ELF-1 (cell line): ENCODE measurements around the gene SETD5.

Experiments
- DNase-seq: peaks from one replicate; pipeline ENCODE4 v3.0.0-alpha.2; 2016; ENCODE audit warnings: low read depth, low spot score

Gene SETD5

DNA sequence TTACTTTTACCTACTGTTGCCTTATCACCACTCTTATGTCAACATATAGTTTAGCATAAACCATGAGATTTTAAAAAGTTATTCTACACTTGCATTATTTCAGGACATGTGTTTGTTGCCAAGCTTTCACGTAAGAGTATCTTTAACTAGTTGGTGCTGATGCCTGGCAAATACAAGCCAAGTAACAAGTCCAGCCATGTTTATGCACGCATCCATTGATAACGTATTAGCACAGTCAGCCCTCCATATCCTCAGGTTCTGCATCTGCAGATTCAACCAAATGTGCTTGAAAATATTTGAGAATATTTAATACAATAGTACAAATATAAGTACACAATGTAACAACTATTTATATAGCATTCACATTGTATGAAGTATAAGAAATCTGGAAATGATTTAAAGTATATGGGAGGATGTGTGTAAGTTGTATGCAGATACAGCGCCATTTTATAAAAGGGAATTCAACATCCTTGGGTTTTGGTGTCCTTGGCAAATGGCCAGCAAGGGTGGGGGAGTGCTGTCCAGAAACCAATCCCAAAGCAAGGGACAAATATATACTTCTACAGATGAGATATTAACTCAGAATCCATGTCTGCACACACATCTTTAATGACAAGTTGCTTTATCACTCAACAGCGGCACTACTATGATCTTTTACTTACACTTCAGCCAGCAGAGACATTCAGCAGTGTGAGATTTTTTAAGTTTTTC, 8.7 kb upstream of the SETD5 start:
- DNase-seq: no peak

GRCh38 chr3:9390265-9390888, 7.0 kb upstream of the SETD5 start:
- no peak for DNase-seq

- no peak for DNase-seq
Observed at GRCh38 chr3:9392041-9392440, 5.4 kb upstream of the SETD5 start.

DNA sequence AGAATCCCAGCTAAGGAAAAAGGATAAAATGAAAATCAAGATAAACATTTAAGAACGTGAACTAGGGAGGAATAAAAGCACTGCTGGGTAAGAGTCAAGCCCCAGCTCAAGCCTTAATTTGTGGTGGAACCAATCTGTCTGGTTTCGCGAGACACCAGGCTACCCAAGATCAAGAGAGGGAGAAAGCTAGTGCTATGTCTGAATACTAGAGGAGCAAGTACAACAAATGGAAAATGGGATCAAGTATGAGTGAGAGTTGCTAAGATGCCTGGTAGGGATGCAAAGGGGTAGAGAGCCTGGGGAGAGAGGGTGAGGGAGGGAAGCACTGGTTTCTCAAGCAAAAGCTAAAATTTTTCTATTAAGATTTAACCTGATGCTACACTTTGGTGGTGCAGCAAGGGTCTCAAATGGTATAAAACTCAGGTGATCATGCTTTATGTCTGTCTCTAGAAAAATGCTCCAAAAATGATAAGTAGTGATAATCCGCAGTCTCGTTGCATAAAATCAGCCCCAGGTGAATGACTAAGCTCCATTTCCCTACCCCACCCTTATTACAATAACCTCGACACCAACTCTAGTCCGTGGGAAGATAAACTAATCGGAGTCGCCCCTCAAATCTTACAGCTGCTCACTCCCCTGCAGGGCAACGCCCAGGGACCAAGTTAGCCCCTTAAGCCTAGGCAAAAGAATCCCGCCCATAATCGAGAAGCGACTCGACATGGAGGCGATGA, 1.7 kb upstream of the SETD5 start:
- DNase-seq: no peak

DNA sequence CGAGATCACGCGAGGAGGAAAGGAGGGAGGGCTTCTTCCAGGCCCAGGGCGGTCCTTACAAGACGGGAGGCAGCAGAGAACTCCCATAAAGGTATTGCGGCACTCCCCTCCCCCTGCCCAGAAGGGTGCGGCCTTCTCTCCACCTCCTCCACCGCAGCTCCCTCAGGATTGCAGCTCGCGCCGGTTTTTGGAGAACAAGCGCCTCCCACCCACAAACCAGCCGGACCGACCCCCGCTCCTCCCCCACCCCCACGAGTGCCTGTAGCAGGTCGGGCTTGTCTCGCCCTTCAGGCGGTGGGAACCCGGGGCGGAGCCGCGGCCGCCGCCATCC, 1.1 kb upstream of the SETD5 start:
- peak; percentile 97 for DNase-seq

DNA sequence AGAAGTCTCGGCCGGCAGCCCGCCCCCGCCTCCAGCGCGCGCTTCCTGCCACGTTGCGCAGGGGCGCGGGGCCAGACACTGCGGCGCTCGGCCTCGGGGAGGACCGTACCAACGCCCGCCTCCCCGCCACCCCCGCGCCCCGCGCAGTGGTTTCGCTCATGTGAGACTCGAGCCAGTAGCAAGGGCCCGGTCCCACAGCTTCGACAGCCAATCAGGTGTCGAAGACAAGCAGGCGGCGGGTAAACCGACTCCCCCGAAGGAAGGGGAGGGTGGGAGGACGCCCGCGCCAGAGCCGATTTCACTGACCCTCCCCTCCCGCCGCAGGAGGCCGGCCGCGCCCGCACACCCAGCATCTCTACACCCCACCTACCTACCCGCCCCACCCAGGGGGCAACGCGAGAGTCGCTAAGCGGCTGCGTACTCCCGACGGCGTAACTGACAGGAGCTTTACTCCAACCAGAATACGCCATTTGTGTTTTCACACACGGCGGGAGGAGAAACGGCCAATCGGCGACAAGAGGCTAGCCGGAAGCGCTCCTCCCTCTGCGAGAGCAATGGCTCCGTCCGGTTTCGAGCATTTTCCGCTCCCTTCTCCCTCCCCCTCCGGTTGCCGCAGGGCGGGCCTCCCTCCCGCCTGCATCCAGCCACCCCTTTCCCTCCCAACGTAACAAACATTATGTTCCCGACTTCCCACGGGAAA, 633 bp upstream of the SETD5 start:
- DNase-seq: peak; percentile 99

DNA sequence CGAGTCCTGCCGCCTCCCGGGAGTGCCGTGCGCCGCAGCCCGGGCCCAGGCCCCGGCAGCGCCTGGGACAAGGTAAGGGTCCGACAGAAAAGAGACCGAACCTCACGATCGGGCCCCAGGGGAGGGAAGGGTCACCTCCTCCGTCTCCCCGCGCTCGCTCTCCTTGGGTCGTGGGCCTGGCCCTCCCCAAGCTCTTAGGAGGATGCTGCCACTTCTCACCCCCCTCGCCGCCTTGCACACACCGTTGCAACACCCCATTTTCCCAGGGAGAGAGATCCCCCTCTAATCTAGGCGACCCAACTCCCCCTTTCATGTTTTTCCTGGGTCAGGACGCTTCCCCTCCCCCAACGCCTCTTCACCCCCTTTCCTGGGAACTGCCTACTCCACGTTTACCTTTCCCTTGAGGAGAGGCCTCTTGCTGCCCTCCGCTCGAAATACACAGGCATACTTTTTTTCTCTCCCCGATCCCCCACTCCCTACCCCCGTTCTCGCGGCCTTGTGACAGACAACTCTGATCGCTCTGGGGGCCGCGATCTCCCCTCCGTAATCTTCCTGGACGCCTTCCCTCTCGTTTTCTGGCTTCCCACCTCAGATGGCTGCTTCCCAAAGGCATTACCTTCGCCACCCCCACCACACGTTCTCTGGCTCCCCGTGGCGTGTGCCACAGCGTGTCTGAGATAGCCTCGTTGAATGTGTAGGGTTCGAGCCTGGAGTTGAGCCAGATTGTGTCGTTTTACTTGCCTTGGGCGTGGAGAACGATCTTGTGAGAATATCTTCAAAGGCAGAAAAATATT, 688 bp downstream of the SETD5 start:
- peak; percentile 63 for DNase-seq

DNA sequence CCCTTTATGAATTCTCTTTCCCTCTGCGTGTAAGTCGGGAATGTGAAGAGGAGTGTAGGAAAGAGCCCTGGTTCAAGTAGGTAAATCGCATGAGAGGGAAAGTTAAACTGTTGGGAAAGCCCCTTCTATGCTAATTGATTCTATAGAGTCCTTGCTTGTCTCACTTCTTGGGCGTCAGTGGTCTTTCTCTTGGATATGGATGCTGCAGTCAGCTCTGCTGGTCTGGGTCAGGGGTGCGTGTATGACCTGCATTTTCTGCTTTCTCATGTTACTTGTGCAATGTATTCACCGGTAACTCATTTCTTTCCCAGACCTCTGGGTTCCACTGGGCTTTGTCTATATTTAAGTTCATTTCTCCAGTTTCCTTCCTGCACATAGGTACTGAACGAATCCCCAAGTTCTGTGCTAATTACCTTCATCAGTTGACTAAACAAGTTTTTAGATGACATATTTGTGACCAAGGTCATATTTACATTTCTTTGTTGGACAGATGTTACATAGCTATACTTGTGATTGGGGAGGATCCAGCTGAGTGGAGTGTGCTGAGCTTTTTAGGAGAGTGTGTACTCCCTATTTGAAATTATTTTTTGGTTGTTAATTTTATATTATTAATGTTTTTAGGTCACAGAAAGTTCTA, 1.4 kb downstream of the SETD5 start:
- DNase-seq: peak; percentile 59

GRCh38 chr3:9399337-9399703, 1.9 kb downstream of the SETD5 start:
- DNase-seq: no peak

GRCh38 chr3:9399746-9400145, 2.3 kb downstream of the SETD5 start:
- peak; percentile 93 for DNase-seq

GRCh38 chr3:9400616-9401015, 3.2 kb downstream of the SETD5 start:
- DNase-seq: no peak

- DNase-seq: no peak
Observed at GRCh38 chr3:9401986-9402385, 4.6 kb downstream of the SETD5 start.

GRCh38 chr3:9402410-9403228, 5.2 kb downstream of the SETD5 start:
- peak; percentile 87 for DNase-seq

GRCh38 chr3:9403463-9403862, 6.0 kb downstream of the SETD5 start:
- no peak for DNase-seq

GRCh38 chr3:9404680-9405079, 7.3 kb downstream of the SETD5 start:
- no peak for DNase-seq

GRCh38 chr3:9405756-9406155, 8.3 kb downstream of the SETD5 start:
- no peak for DNase-seq

- DNase-seq: no peak
Observed at GRCh38 chr3:9406856-9407626, 9.6 kb downstream of the SETD5 start.

DNA sequence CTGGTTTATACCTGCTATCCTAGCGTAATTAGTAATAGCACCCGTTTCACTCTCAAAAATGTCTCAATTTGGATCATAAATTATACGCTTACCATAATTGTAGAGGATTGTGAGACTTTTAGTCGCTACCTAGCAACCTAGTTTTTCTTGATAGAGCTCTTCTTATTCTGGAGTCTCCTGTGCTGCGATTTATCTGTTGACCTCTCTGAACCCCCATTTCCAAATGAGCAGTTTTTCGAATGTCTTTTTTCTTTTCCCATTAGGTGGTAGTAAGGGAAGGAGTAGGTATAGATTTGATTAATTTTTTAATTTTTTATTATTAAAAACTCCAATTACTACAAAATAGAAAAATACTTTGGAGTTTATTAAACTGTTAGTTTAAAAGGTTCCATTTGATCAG, 10.6 kb downstream of the SETD5 start:
- no peak for DNase-seq

GRCh38 chr3:9408546-9408945, 11.1 kb downstream of the SETD5 start:
- DNase-seq: no peak
